ENCODE results near the gene FAM171A1. TPM values are rescaled to one million over a fixed set of nuclear protein-coding genes. Genes with fewer than 3 reads are reported as not detected.

The FAM171A1 gene
- total and polyA plus RNA-seq, 8 donors = 12.4 to 34.1 (median 21.4) TPM

DNA sequence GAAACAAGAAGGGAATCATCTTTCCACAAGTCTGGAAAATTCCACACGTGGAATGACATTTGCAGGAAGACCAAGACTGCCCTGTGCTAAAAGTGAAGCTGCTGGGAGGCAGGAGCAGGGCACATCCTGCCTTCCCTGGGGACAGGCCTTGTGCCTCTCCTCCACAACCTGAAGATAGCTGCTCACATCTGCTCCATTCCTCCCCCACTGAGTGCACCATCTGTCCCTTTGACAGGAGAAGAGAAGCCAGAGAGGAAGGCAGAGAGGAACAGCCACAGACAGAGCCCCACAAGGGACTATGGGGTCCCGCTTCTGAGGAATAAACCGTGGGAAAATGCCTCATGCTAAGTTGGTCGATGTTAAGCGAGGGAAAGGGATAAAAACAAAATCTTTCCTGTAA, 15.9 kb upstream of the FAM171A1 start:
- Histone ChIP-seq H3K27ac (no peak overlapping the region), H3K9me3 (no peaks in the 10 kb centered on the region), H3K4me3 (no peak overlapping the region), H3K36me3 (no peaks in the 10 kb centered on the region), H3K27me3 (no peaks in the 10 kb centered on the region), H3K4me1 (no peaks in the 10 kb centered on the region)
- ATAC-seq = no peak
- 43% methylated on average over 5 of the region's 5 CpGs for WGBS, 2 donors
- TF ChIP-seq, protein P1, sequence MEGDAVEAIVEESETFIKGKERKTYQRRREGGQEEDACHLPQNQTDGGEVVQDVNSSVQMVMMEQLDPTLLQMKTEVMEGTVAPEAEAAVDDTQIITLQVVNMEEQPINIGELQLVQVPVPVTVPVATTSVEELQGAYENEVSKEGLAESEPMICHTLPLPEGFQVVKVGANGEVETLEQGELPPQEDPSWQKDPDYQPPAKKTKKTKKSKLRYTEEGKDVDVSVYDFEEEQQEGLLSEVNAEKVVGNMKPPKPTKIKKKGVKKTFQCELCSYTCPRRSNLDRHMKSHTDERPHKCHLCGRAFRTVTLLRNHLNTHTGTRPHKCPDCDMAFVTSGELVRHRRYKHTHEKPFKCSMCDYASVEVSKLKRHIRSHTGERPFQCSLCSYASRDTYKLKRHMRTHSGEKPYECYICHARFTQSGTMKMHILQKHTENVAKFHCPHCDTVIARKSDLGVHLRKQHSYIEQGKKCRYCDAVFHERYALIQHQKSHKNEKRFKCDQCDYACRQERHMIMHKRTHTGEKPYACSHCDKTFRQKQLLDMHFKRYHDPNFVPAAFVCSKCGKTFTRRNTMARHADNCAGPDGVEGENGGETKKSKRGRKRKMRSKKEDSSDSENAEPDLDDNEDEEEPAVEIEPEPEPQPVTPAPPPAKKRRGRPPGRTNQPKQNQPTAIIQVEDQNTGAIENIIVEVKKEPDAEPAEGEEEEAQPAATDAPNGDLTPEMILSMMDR (IDR thresholded peaks at IDR 0.05) = no peak
- FAIRE-seq = no peak
- intact Hi-C loops (cut with DNase I) = no loop called here
- no peak for DNase-seq

GRCh38 chr10:15385552-15386455, 14.7 kb upstream of the FAM171A1 start:
- TF ChIP-seq, protein P1 (IDR thresholded peaks at IDR 0.05) = no peak
- FAIRE-seq (no peak), ATAC-seq (no peak), DNase-seq (no peak)
- H3K27me3 ChIP-seq = no peaks in the 10 kb centered on the region
- H3K9me3 ChIP-seq = no peaks in the 10 kb centered on the region
- 72 to 79% methylated on average over 17 of the region's 17 CpGs for WGBS, 2 donors
- intact Hi-C loops (cut with DNase I) = no loop called here
- H3K4me3 ChIP-seq = no peak overlapping the region
- H3K36me3 ChIP-seq = no peaks in the 10 kb centered on the region
- no peak overlapping the region for H3K27ac ChIP-seq
- no peaks in the 10 kb centered on the region for H3K4me1 ChIP-seq

DNA sequence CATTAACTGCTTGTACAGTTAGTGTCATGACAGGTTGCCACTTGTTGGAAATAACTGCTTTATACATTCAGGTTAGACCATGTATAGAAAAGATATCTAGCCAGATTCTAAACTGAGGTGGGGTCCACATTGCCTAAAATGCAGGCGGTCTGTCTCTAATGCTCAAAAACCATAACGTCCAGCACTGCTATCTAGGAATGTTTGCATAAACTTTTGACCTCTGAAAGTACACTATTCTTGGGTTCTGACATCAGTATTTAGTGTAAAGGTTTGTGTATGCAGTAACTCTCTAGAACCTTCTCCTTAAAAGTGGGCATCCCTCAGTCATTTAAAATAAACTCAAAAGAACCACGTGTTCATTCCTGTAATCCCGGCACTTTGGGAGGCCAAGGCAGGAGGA, 10.3 kb upstream of the FAM171A1 start:
- 41 to 61% methylated on average over 4 of the region's 4 CpGs for WGBS, 2 donors
- no peak overlapping the region for H3K27ac ChIP-seq
- no peaks in the 10 kb centered on the region for H3K36me3 ChIP-seq
- ATAC-seq = no peak
- no peak overlapping the region for H3K4me3 ChIP-seq
- H3K9me3 ChIP-seq = no peaks in the 10 kb centered on the region
- FAIRE-seq = no peak
- TF ChIP-seq, protein P1 (IDR thresholded peaks at IDR 0.05) = no peak
- H3K4me1 ChIP-seq = no peaks in the 10 kb centered on the region
- no peak for DNase-seq
- H3K27me3 ChIP-seq = no peaks in the 10 kb centered on the region
- intact Hi-C loops (cut with DNase I) = no loop called here

DNA sequence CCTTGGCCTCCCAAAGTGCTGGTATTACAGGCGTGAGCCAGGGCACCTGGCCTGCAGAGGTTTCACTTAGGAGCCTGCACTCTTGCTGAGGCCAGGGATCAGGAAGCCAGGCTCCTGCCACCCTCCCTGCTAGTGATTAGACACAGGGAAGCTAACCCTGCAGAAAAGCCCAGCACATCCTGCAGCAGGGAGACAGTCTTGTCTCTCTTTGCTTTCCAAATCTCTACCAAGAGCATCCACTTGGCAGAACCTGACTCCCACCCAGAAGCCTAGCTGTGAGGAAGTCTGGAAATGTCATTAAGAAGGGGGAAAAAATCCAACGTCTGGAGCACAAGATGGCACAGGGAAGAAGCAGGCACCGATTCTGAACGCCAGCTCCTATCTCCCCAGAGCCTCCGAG, 8.0 kb upstream of the FAM171A1 start:
- Histone ChIP-seq H3K27ac (no peak overlapping the region), H3K4me1 (no peaks in the 10 kb centered on the region), H3K27me3 (no peaks in the 10 kb centered on the region), H3K36me3 (no peaks in the 10 kb centered on the region), H3K4me3 (no peak overlapping the region), H3K9me3 (no peaks in the 10 kb centered on the region)
- FAIRE-seq = no peak
- no peak for ATAC-seq
- DNase-seq = no peak
- WGBS, 2 donors = 65 to 76% methylated on average over 5 of the region's 5 CpGs
- TF ChIP-seq, protein P1 (IDR thresholded peaks at IDR 0.05) = no peak
- intact Hi-C loops (cut with DNase I) = loop anchor here in 2 of 3 donors (10.0 kb wide), 2 partner anchors 124 to 164 kb away; no protein-coding TSS in a partner anchor

DNA sequence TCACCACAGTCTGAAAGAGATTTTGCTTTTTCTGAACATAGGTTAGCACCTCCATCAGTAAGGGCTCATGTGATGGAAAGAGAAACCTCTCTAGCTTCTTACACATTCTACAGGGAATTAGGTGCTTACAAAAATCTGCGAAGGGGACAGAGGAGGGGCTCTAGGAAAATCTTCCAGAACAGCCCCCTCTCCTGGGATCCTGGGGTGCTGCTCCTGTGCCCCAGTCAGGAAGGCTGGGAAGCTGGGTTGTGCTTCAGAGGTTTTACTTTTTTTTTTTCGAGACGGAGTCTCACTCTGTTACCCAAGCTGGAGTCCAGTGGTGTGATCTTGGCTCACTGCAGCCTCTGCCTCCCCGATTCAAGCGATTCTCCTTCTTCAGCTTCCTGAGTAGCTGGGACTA, 7.5 kb upstream of the FAM171A1 start:
- DNase-seq (no peak), ATAC-seq (no peak), FAIRE-seq (no peak)
- H3K9me3 ChIP-seq = no peaks in the 10 kb centered on the region
- TF ChIP-seq, protein P1 (IDR thresholded peaks at IDR 0.05) = no peak
- no peak overlapping the region for H3K4me3 ChIP-seq
- no peaks in the 10 kb centered on the region for H3K27me3 ChIP-seq
- no peak overlapping the region for H3K27ac ChIP-seq
- intact Hi-C loops (cut with DNase I) = loop anchor here in 2 of 3 donors (10.0 kb wide), 2 partner anchors 124 to 164 kb away; no protein-coding TSS in a partner anchor
- 78 to 82% methylated on average over 5 of the region's 5 CpGs for WGBS, 2 donors
- H3K36me3 ChIP-seq = no peaks in the 10 kb centered on the region
- no peaks in the 10 kb centered on the region for H3K4me1 ChIP-seq

Measured in pancreas (tissue), 10 donors.